Naive thymus-derived CD4-positive, alpha-beta T cell (primary cell): ENCODE data around the gene THSD4. TPM values are rescaled to one million over a fixed set of nuclear protein-coding genes. Genes with fewer than 3 reads are reported as not detected.
"Not testable (repeated sequence)": the region's sequence is repeated elsewhere in the genome, so short reads cannot be mapped to it uniquely, and the experiment has no call there.

Source experiments
- ATAC-seq: fragments of 150-1000 bp; cut with Tn5 transposase; 2 replicates; pipeline ENCODE4 v1.10.0; 2021; ENCODE audit warnings: mild to moderate bottlenecking, moderate library complexity
- CTCF ChIA-PET: fragments of 350-600 bp; sonication (Branson Sonifier 250); formaldehyde crosslinking; loops from one replicate; lab custom pipeline; 2021; ENCODE audit warnings: antibody characterized with exemption; lab: Charles Lee
- POLR2A ChIA-PET: fragments of 350-600 bp; sonication (Branson Sonifier 250); formaldehyde crosslinking; loops from one replicate; lab custom pipeline; 2021; ENCODE audit warnings: antibody characterized with exemption, inconsistent platforms; lab: Charles Lee
- DNase-seq, 9 donors: peaks; one replicate each; pipeline versions ENCODE4 v3.0.0 to v3.0.0-alpha.2; 2020 to 2022; ENCODE audit warnings: mixed read lengths in 1 of 9
- H3K27ac ChIP-seq: one replicate; pipeline ENCODE4 v1.7.0; 2013; ENCODE audit warnings: mild to moderate bottlenecking, low read depth, low read length, moderate library complexity
- H3K27me3 ChIP-seq, 2 donors: one replicate each; pipeline ENCODE4 v1.7.0; 2013; ENCODE audit warnings: low read length in 2 of 2, mild to moderate bottlenecking in 2 of 2, moderate library complexity in 2 of 2; ENCODE audit not compliant: control insufficient read depth in 2 of 2, insufficient read depth in 2 of 2
- H3K36me3 ChIP-seq, 3 experiments: 1 replicate in 2 of 3; 2 replicates in 1 of 3; pipeline ENCODE4 v1.7.0; 2013; ENCODE audit warnings: low read length in 3 of 3, mild to moderate bottlenecking in 3 of 3, moderate library complexity in 1 of 3; ENCODE audit not compliant: insufficient read depth in 3 of 3, control insufficient read depth in 2 of 3
- H3K4me1 ChIP-seq, 2 donors: one replicate each; pipeline ENCODE4 v1.7.0; 2013; ENCODE audit warnings: low read length in 2 of 2, mild to moderate bottlenecking in 2 of 2, moderate library complexity in 1 of 2; ENCODE audit not compliant: control insufficient read depth in 2 of 2, insufficient read depth in 2 of 2
- H3K4me3 ChIP-seq: 2 replicates; pipeline ENCODE4 v1.7.0; 2013; ENCODE audit warnings: mild to moderate bottlenecking, low read length
- H3K9me3 ChIP-seq, 3 experiments: 1 replicate in 2 of 3; 2 replicates in 1 of 3; pipeline ENCODE4 v1.7.0; 2013; ENCODE audit warnings: low read length in 3 of 3; ENCODE audit not compliant: control insufficient read depth in 2 of 3
- H3K27ac Mint-ChIP-seq, 9 donors: one replicate each; pipeline ENCODE4 v1.8.0; 2020 to 2022; ENCODE audit warnings: mixed read lengths in 9 of 9, mild to moderate bottlenecking in 8 of 9, moderate library complexity in 5 of 9, inconsistent platforms in 2 of 9
- H3K27me3 Mint-ChIP-seq, 5 donors: one replicate each; pipeline ENCODE4 v1.8.0; 2021 to 2022; ENCODE audit warnings: mixed read lengths in 5 of 5, mild to moderate bottlenecking in 1 of 5
- H3K36me3 Mint-ChIP-seq, 5 donors: one replicate each; pipeline ENCODE4 v1.8.0; 2020 to 2022; ENCODE audit warnings: mixed read lengths in 5 of 5, mild to moderate bottlenecking in 3 of 5, inconsistent platforms in 1 of 5
- H3K4me1 Mint-ChIP-seq, 7 donors: one replicate each; pipeline ENCODE4 v1.8.0; 2020 to 2022; ENCODE audit warnings: mixed read lengths in 7 of 7, mild to moderate bottlenecking in 3 of 7, inconsistent platforms in 1 of 7
- H3K4me3 Mint-ChIP-seq, 10 donors: one replicate each; pipeline ENCODE4 v1.8.0; 2020 to 2022; ENCODE audit warnings: mild to moderate bottlenecking in 10 of 10, mixed read lengths in 10 of 10, moderate library complexity in 6 of 10, inconsistent platforms in 2 of 10
- H3K9me3 Mint-ChIP-seq, 11 donors: one replicate each; pipeline ENCODE4 v1.8.0; 2020 to 2022; ENCODE audit warnings: mixed read lengths in 11 of 11, mild to moderate bottlenecking in 4 of 11, inconsistent platforms in 1 of 11, moderate library complexity in 1 of 11
- intact Hi-C, 2 donors: fragments of 100-400 bp; cut with micrococcal nuclease; formaldehyde crosslinking; loops; one replicate each; pipeline ENCODE4 v1.15.1; 2023
- polyA plus RNA-seq, 2 donors: library from polyadenylated mRNA; unstranded; fragments of 300-500 nt; fragmentation: Illumina TruSeq; gene quantifications; one replicate each; pipeline ENCODE4 v1.2.3, GENCODE V29; 2021
- total RNA-seq, 6 experiments: library from RNA in 5 of 6; stranded (reverse) in 5 of 6; gene quantifications; 1 replicate in 5 of 6; 2 replicates in 1 of 6; pipeline ENCODE4 v1.2.3 and lab custom pipeline; 2021 to 2026

The THSD4 gene
- total and polyA plus RNA-seq, 7 experiments from 2014 or later: not detected

- peaks cover 0 to 21% (median 10%) of the 10 kb centered on the region in 5 donors for H3K27me3 Mint-ChIP-seq
- ATAC-seq, H3K27ac ChIP-seq, H3K36me3 Mint-ChIP-seq, POLR2A ChIA-PET, DNase-seq, H3K9me3 ChIP-seq, H3K4me1 ChIP-seq, H3K4me1 Mint-ChIP-seq, H3K27ac Mint-ChIP-seq, H3K27me3 ChIP-seq, H3K4me3 ChIP-seq, H3K9me3 Mint-ChIP-seq, H3K4me3 Mint-ChIP-seq, H3K36me3 ChIP-seq: not testable (repeated sequence)
- CTCF ChIA-PET: interaction anchor here (1.0 to 3.1 kb wide), 3 partner anchors 12 to 323 kb away, joined by 3 to 22 read pairs (median 4); no protein-coding TSS in a partner anchor
- intact Hi-C loops: loop anchor here in 1 of 2 donors (10.0 kb wide), 1 partner anchor 755 kb away; no protein-coding TSS in a partner anchor
Measured at GRCh38 chr15:71439478-71439877, 324.2 kb downstream of the THSD4 start.

- Histone ChIP-seq H3K4me3 (no peak overlapping the region), H3K27ac (no peak overlapping the region), H3K4me1 (no peaks in the 10 kb centered on the region), H3K27me3 (no peaks in the 10 kb centered on the region), H3K36me3 (no peaks in the 10 kb centered on the region), H3K9me3 (no peaks in the 10 kb centered on the region)
- DNase-seq: peak in 6 of 9 donors; percentile 2 to 33 (median 20)
- intact Hi-C loops: loop anchor here (1.0 to 5.0 kb wide), 4 partner anchors 54 to 616 kb away; partner anchors contain the start of gene THSD4 (in 1 of the 2)
- Mint-ChIP-seq H3K9me3 (peaks cover 0 to 7% (median 0%) of the 10 kb centered on the region in 11 donors), H3K27me3 (peaks cover 0 to 21% (median 10%) of the 10 kb centered on the region in 5 donors), H3K27ac (no peak overlapping the region), H3K36me3 (no peaks in the 10 kb centered on the region), H3K4me3 (no peak overlapping the region), H3K4me1 (peaks cover 0 to 4% (median 0%) of the 10 kb centered on the region in 7 donors)
- ChIA-PET CTCF (interaction anchor here (0.7 to 3.1 kb wide), 6 partner anchors 10 to 615 kb away, joined by 3 to 22 read pairs (median 4); no protein-coding TSS in a partner anchor), POLR2A (no interaction called here)
- no peak for ATAC-seq
Measured at GRCh38 chr15:71440489-71441110, 325.3 kb downstream of the THSD4 start.

- DNase-seq (peak in 5 of 9 donors; percentile 4 to 35 (median 13)), ATAC-seq (no peak)
- peaks cover 0 to 17% (median 6%) of the 10 kb centered on the region in 5 donors for H3K27me3 Mint-ChIP-seq
- intact Hi-C loops: loop anchor here in 1 of 2 donors (5.0 kb wide), 1 partner anchor 471 kb away; no protein-coding TSS in a partner anchor
- H3K4me3 Mint-ChIP-seq: no peak overlapping the region
- peaks cover 0 to 4% (median 0%) of the 10 kb centered on the region in 7 donors for H3K4me1 Mint-ChIP-seq
- ChIA-PET CTCF (interaction anchor here (0.9 to 2.4 kb wide), 2 partner anchors 24 to 57 kb away, joined by 4 to 10 read pairs; no protein-coding TSS in a partner anchor), POLR2A (no interaction called here)
- H3K36me3 ChIP-seq: no peaks in the 10 kb centered on the region
- H3K9me3 Mint-ChIP-seq: no peaks in the 10 kb centered on the region
- no peak overlapping the region for H3K27ac Mint-ChIP-seq
- no peaks in the 10 kb centered on the region for H3K36me3 Mint-ChIP-seq
- no peaks in the 10 kb centered on the region for H3K9me3 ChIP-seq
- H3K27me3 ChIP-seq: no peaks in the 10 kb centered on the region
- no peak overlapping the region for H3K27ac ChIP-seq
- no peaks in the 10 kb centered on the region for H3K4me1 ChIP-seq
- H3K4me3 ChIP-seq: no peak overlapping the region
Measured at GRCh38 chr15:71443538-71443937, 328.3 kb downstream of the THSD4 start.

- ChIA-PET CTCF (interaction anchor here (0.9 to 2.4 kb wide), 2 partner anchors 24 to 58 kb away, joined by 4 to 10 read pairs; no protein-coding TSS in a partner anchor), POLR2A (no interaction called here)
Measured at GRCh38 chr15:71444032-71444810, 328.9 kb downstream of the THSD4 start.

GRCh38 chr15:71444866-71445590 is 329.8 kb downstream of the THSD4 start:
- ATAC-seq: no peak
- POLR2A ChIA-PET: interaction anchor here (0.5 kb wide), 1 partner anchor 351 kb away, joined by 3 read pairs; no protein-coding TSS in a partner anchor

More at GRCh38 chr15:71444032-71444810, 328.9 kb downstream of the THSD4 start:
- peaks cover 0 to 14% (median 6%) of the 10 kb centered on the region in 5 donors for H3K27me3 Mint-ChIP-seq
- Histone ChIP-seq H3K27me3 (no peaks in the 10 kb centered on the region), H3K9me3 (no peaks in the 10 kb centered on the region), H3K36me3 (no peaks in the 10 kb centered on the region), H3K27ac (no peak overlapping the region), H3K4me3 (no peak overlapping the region), H3K4me1 (no peaks in the 10 kb centered on the region)
- no peak overlapping the region for H3K4me3 Mint-ChIP-seq
- H3K36me3 Mint-ChIP-seq: no peaks in the 10 kb centered on the region
- H3K9me3 Mint-ChIP-seq: no peaks in the 10 kb centered on the region
- H3K27ac Mint-ChIP-seq: no peak overlapping the region
- intact Hi-C loops: loop anchor here in 1 of 2 donors (5.0 kb wide), 1 partner anchor 472 kb away; no protein-coding TSS in a partner anchor
- DNase-seq: no peak
- ATAC-seq: no peak
- peaks cover 0 to 4% (median 0%) of the 10 kb centered on the region in 7 donors for H3K4me1 Mint-ChIP-seq

More at GRCh38 chr15:71444866-71445590, 329.8 kb downstream of the THSD4 start:
- no peak overlapping the region for H3K4me3 Mint-ChIP-seq
- H3K9me3 Mint-ChIP-seq: no peaks in the 10 kb centered on the region
- peaks cover 0 to 11% (median 6%) of the 10 kb centered on the region in 5 donors for H3K27me3 Mint-ChIP-seq
- H3K36me3 ChIP-seq: no peaks in the 10 kb centered on the region
- H3K4me1 ChIP-seq: no peaks in the 10 kb centered on the region
- DNase-seq: no peak
- H3K4me3 ChIP-seq: no peak overlapping the region
- H3K27ac Mint-ChIP-seq: no peak overlapping the region
- CTCF ChIA-PET: interaction anchor here (2.4 kb wide), 1 partner anchor 59 kb away, joined by 10 read pairs; no protein-coding TSS in a partner anchor
- intact Hi-C loops: loop anchor here (5.0 kb wide), 2 partner anchors 287 to 473 kb away; no protein-coding TSS in a partner anchor
- H3K4me1 Mint-ChIP-seq: peaks cover 0 to 4% (median 0%) of the 10 kb centered on the region in 7 donors
- no peaks in the 10 kb centered on the region for H3K27me3 ChIP-seq
- no peaks in the 10 kb centered on the region for H3K36me3 Mint-ChIP-seq
- H3K9me3 ChIP-seq: no peaks in the 10 kb centered on the region
- H3K27ac ChIP-seq: no peak overlapping the region
